ENCODE results near the gene C13orf42.
"Not testable (repeated sequence)": the region's sequence is repeated elsewhere in the genome, so short reads cannot be mapped to it uniquely, and the experiment has no call there.

C13orf42 gene

GRCh38 chr13:51120873-51121272 is 9.8 kb upstream of the C13orf42 start:
- not testable (repeated sequence) for DNase-seq (ENCODE audit: low spot score)

GRCh38 chr13:51118809-51119431 is 7.8 kb upstream of the C13orf42 start:
- no peak for DNase-seq (ENCODE audit: low spot score)

DNA sequence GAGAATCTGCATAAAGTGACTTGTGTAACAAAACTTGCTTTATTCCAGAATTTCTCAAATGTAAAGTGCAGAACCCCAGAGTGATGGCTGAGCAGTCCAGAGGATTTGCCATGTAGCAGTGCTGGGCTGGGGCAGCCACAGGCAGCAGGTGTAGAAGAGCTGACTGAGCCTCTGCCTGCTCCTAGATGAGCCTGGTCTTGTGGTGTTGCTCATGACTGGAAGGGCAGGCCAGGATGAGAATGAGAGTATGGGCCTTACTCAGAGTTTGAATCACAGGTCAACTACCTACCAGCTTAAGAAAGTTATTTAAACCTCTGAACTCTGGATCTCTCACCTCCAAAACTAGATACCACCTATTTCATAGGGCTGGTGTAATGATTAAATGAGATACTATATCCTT is 2.9 kb upstream of the C13orf42 start:
- DNase-seq (ENCODE audit: low spot score) = no peak

DNA sequence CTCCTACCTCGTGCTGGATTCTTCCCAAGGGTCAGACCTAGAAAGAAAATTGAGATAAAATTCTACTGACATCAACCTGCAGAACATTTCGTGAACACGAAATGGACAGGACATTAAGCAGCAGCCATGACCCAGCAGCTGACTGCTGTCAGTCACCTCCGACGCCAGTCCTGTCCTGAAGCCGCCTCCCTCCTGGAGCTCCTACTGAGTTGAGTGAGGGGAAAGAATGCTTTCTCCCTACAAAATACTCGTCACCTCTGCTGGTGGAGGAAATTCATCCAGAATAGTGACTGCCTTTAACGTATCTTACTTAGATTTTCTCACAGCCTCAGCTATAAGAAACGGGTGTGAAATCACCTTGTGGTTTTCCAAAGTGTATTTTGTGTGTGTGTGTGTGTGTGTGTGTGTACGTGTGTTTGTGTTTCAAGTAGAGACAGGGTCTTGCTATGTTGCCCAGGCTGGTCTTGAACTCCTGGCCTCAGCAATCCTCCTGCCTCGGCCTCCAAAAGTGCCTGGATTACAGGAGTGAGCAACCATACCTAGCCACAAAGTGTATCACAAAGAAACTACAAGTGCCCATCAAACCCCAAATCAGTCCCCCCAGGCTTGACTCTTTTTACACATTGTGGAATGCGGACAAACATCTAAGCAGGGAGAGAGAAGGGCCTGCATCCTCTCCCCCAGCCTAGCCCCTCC is 2.3 kb upstream of the C13orf42 start:
- no peak for DNase-seq (ENCODE audit: low spot score)

DNA sequence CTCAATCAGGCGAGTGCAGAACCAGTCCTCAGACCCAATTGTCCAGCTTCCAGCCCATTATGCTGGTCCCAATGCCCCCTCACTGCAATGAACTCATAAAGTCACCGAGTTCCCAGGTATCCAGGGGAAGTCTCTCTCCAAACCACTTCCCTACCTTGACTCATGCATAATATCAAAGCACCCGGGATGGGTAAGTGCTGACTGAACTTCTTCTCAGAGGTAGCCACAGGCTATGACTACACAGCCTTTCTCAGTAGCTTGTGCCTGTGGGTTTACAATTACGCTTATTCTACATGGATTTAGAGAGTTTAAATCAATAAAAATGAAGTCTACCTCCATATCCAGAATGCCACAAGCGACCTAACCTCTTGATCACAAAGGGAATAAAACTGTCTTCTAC is 1.7 kb upstream of the C13orf42 start:
- no peak for DNase-seq (ENCODE audit: low spot score)

- no peak for DNase-seq (ENCODE audit: low spot score)
Measured at GRCh38 chr13:51111997-51112396, 923 bp upstream of the C13orf42 start.

GRCh38 chr13:51107996-51108395 is 3.1 kb downstream of the C13orf42 start:
- DNase-seq (ENCODE audit: low spot score) = no peak

DNA sequence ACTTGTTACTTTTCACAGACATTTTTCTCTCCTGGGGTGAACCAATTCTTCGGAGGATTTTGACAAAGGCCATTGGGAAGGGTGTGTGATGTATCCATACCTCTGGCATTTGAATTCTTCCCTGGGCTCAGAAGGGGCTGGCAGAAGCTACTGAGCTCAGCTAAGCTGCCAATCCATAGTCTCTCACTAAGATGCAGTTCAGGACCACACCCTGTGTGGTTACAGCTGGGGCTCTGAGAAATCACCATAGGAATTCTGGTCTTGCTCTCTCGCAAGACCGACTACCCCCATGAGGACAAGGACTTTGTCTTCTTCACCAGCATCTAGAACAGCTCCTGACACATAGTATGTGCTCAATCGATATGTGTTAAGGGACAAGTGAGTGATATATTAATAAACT is 6.0 kb downstream of the C13orf42 start:
- no peak for DNase-seq (ENCODE audit: low spot score)

DNA sequence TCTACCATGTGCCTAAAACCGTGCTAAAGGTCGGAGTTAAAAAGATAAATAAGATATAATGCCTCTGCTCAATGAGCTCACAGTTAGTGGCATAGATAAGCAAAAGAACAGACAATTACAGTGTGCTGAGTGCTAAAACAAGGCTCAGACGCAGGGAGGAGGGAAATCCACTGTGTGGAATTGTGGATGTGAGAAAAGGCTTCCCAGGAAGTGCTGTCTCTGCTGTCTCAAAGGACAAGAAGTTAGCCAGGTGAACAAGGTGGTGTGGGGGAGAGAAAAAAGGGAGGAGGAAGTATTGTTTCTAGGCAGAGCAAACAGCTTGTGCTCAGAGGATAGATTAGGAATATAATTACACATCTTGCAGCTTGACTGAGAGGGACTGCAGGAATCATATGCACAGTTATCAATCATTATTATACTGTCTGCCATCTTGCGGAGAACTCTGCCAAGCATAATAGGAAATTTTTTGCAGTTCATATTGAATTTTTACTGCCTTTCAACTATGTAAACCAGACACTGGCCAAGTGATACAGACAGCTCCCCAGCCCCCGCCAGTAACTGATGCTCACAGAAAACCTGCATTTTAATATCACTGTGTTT is 9.3 kb downstream of the C13orf42 start:
- no peak for DNase-seq (ENCODE audit: low spot score)

GRCh38 chr13:51097353-51098043 is 13.6 kb downstream of the C13orf42 start:
- DNase-seq (ENCODE audit: low spot score) = no peak

DNA sequence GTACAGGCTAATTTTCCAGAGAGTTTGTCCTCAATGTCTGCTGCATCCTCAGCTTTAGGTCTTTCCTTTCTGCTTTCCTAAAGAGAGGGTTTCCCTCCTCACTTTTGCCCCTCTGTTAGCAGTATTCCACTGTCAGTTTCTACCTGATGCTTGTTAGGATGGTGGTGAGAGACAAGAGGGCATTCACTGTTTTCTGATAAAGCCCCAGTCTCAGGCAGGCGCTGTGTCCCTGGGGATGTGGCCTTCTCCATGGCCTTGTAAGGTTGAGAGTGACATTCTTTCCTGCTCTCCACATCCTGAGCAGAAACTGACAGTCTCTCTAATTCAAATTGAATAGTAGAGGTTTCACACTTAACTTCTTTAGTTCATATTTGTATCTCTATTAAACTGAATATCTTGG is 14.9 kb downstream of the C13orf42 start:
- no peak for DNase-seq (ENCODE audit: low spot score)

GRCh38 chr13:51093574-51093973 is 17.5 kb downstream of the C13orf42 start:
- no peak for DNase-seq (ENCODE audit: low spot score)

GRCh38 chr13:51091839-51092238 is 19.2 kb downstream of the C13orf42 start:
- DNase-seq (ENCODE audit: low spot score) = no peak

- DNase-seq (ENCODE audit: low spot score) = no peak
Measured at GRCh38 chr13:51083706-51084105, 27.4 kb downstream of the C13orf42 start.

GRCh38 chr13:51080478-51081065 is 30.5 kb downstream of the C13orf42 start:
- DNase-seq (ENCODE audit: low spot score) = not testable (repeated sequence)

DNA sequence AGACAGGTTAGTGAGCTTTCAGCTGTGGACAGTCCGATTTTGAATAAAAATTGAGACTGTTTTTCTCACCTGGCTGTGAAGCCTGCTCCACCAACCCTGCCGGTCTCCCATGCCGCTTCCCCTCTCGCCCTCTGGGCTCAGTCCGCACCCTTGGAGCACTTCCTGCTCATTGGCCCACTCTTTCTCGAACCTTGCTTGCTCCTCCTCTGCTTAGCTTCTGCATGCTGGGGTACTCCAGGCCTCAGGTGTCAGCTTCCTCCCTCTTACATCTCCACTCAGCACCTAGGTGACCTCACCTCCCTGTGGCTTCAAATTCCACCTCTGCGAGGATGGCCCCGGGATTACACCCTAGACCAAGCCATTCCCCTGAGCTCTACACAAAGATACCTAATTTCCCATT is 39.6 kb downstream of the C13orf42 start:
- no peak for DNase-seq (ENCODE audit: low spot score)

DNA sequence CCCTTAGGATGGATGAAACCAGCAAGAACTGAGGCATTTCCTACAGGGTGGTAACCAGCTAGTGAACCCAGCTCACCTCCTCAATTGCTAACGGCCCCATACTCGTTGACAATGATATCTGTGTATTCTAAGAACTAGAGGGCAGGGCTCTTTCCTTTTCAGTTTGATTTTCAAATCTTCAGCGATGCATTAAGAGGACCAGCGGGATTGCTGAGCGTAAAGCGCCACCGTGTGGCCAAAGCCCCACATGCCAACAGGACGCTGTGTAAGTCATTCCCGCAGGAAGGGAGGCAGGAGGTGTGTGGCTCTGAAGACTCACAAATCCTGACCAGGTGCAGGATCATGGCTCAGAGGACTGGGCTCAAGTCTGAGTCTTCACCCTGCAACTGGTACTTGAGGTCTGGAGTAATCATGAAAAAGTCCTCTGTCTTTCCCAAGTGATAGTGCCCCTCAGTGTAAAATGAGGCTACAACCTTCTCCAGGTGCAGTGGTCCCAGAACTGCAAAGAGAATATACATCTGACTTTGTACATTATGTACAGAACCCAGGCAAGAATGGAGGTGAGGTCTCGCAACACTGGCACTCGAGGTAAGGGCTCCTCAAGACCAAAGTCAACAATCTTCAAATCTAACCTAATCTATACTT is 40.9 kb downstream of the C13orf42 start:
- peak; percentile 66 for DNase-seq (ENCODE audit: low spot score)

DNA sequence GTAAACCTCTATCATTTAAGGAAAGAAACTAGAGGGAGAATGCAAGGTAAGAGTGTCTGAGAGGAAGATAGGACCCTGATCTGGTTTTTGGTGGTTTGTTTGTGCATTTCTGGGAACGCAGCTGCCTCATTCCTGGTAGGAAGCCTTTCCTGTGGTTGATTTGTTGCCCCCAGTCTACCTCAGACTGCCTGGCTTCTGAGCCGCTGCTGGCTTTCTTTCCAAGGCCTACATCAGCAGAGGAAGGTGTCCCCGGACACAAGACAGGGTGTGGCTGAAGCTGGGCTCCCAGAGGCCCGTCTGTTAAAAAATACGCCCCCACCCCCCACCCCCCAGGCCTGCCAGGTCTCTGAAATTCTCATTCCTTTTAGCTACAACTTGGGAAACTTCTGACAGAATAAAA is 42.6 kb downstream of the C13orf42 start:
- no peak for DNase-seq (ENCODE audit: low spot score)

DNA sequence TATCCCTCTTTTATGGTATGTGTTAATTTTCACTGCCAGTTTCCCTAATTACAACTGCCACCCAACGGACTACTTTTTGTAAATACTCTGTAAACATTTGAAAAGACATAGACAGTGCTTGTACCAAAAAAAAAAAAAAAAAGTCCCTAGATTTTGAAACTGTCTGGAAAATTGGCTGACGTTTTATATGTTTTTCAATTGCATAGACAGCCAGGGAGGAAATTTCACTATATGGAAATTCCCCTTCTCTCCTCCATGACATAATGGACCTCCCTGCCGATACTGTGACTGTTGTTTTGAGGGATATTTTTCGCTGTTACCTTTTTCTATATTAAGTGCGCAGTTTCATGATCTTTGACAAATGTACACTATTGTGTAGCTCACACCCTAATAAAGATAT is 43.4 kb downstream of the C13orf42 start:
- DNase-seq (ENCODE audit: low spot score) = no peak

GRCh38 chr13:51067210-51067701 is 43.8 kb downstream of the C13orf42 start:
- no peak for DNase-seq (ENCODE audit: low spot score)

- no peak for DNase-seq (ENCODE audit: low spot score)
Measured at GRCh38 chr13:51066091-51066831, 44.8 kb downstream of the C13orf42 start.

Measured in globus pallidus (tissue), 1 donor.